Ecto neural progenitor cell (in vitro differentiated cells): ENCODE measurements around the gene LSM14A.
"Not testable (repeated sequence)": the region's sequence is repeated elsewhere in the genome, so short reads cannot be mapped to it uniquely, and the experiment has no call there.

ENCODE experiments used
- DNase-seq: peaks from one replicate; pipeline ENCODE4 v3.0.0-alpha.2; 2018; ENCODE audit warnings: low spot score

Gene LSM14A

GRCh38 chr19:34158966-34159365 lies 13.3 kb upstream of the LSM14A start:
- DNase-seq = not testable (repeated sequence)

DNA sequence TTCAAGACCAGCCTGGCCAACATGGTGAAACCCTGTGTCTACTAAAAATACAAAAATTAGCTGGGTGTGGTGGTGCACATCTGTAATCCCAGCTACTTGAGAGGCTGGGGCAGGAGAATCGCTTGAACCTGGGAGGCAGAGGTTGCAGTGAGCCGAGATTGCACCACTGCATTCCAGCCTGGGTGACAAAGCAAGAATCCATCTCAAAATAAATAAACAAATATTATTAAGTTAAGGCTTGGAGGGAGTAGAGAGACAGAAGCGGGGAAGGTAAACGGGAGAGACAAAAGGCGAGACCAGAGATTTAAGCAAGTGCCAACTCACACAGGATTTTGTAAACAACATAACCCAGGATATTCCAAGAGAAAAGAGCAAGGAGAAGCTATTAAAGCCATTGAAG lies 12.8 kb upstream of the LSM14A start:
- not testable (repeated sequence) for DNase-seq

DNA sequence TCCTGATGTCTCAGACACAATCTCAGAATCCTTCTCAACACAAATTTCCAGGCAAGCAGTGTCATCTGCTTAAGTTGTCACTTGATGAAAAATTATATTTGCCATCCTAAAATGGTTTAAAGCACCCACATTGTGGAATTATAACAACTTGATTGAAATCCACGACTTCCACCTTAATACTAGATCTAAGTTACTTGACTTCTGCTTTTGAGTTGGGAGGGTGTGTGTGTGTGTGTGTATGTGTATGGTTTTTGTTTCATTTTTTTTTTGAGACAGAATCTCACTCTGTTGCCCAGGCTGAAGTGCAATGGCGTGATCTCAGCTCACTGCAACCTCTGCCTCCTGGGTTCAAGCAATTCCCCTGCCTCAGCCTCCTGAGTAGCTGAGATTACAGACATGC lies 10.4 kb upstream of the LSM14A start:
- not testable (repeated sequence) for DNase-seq

- DNase-seq = peak; percentile 13
Observed at GRCh38 chr19:34165295-34165738, 7.0 kb upstream of the LSM14A start.

- DNase-seq = peak; percentile 7
Observed at GRCh38 chr19:34169475-34170199, 2.7 kb upstream of the LSM14A start.

DNA sequence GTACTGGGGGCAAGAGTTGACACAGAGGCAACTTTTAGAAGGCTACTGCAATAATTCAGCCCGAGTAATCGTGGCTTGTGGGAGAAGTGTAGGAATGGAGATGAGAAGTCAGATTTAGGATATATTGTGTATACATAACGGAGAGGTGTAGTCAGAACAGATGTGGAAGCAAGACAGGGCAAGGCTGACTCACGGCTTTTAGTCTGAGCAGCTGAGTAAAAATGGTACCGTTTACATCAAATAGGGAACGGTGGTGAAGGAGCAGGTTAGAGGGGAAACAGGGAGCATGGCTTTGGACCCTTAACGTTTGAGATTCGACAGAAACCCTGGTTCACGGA lies 796 bp upstream of the LSM14A start:
- no peak for DNase-seq

DNA sequence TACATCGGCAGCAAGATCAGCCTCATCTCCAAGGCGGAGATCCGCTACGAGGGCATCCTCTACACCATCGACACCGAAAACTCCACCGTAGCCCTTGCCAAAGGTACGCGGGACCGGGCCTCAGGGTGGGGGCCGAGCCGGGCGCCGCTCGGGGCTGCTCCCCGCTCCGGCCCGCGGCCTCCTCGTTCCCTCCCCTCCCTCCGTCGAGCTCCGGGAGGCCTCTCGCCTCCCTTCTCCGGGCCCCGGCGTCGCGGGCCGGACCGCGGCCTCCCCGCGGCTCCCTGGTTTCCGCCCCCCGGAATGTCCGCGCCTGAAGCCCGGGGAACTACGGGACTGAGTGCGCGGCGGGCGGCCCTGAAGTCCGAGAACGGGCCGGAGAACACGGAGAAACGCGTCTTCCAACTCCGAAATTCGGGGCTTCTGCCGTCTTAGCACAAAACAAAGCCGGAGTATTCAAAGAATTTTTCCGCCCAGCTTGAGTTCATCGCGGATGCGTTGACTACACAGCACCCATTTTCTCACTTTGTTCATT lies 423 bp downstream of the LSM14A start:
- DNase-seq = peak; percentile 67

DNA sequence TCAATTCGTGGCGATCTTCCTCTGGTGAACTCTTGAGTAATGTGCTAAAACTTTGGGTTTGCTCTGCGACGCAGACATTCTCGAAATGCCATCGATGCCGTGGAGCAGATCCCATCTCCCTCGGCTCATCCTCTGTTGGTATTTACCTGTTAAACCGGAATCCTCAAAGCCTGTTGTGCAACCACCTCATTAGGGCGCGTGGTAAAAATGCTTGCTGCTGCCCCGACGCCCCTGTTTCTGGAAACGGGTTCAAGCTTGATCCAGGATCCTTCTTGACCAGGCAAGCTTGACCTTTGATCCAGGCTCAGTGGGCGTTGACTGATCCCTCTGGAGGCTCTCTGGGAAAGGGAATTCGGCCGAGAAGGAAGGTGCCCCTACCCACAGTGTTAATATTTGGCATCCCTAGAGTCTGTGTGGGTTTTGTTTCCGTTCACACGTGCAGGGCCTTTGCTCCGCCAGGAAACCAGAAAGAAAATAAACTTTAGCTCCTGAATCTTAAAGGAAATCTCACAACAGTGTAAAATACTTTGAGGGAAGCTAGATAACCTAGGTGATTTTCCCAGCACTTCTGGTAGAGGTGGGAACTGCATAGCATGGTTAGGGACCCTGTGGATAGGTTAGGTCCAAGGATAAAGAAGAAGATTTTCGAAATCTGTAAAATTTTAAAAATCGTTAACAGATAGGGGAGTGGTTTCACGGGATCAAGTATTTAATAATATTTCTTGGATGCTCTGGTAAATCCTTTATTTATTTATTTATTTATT lies 1.1 kb downstream of the LSM14A start:
- DNase-seq = peak; percentile 81

- DNase-seq = not testable (repeated sequence)
Observed at GRCh38 chr19:34175173-34175572, 2.9 kb downstream of the LSM14A start.

- DNase-seq = no peak
Observed at GRCh38 chr19:34176581-34176980, 4.3 kb downstream of the LSM14A start.

- no peak for DNase-seq
Observed at GRCh38 chr19:34178274-34178610, 5.9 kb downstream of the LSM14A start.

- DNase-seq = no peak
Observed at GRCh38 chr19:34179066-34179465, 6.8 kb downstream of the LSM14A start.

GRCh38 chr19:34180273-34180672 lies 8.0 kb downstream of the LSM14A start:
- DNase-seq = no peak

- no peak for DNase-seq
Observed at GRCh38 chr19:34180709-34181108, 8.4 kb downstream of the LSM14A start.

GRCh38 chr19:34181111-34181864 lies 9.0 kb downstream of the LSM14A start:
- no peak for DNase-seq

- DNase-seq = no peak
Observed at GRCh38 chr19:34182125-34182524, 9.8 kb downstream of the LSM14A start.

DNA sequence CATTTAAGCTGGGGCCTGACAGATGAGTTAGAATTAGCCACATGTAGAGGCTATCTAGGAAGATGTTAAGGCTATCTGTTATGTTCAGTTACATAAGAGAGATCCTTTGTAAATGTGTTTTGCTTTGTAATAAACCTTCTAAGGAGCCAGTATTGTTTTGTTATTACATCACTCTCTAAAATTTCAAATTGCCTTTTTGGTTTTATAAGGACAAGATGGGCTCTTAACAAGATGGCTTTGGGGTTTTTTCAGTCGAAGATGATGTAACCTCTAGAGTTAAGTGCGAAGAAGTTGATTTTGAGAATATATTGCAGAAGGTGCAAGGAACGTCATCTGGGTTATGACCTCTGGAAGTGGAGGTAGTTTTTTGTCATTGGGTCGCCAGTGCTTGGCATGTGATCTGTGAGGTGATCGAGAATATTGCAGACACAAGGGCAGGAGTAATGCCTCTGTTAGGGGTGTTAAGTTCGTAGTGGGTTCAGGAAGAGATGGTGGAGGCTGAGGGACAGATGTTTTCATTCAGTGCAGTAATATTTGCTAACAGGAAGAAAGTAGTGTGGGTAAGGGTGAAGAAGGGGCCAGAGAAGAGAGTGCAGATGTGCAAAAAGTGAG lies 12.7 kb downstream of the LSM14A start:
- DNase-seq = no peak

- DNase-seq = no peak
Observed at GRCh38 chr19:34186205-34186604, 13.9 kb downstream of the LSM14A start.

GRCh38 chr19:34187011-34187410 lies 14.7 kb downstream of the LSM14A start:
- DNase-seq = no peak

DNA sequence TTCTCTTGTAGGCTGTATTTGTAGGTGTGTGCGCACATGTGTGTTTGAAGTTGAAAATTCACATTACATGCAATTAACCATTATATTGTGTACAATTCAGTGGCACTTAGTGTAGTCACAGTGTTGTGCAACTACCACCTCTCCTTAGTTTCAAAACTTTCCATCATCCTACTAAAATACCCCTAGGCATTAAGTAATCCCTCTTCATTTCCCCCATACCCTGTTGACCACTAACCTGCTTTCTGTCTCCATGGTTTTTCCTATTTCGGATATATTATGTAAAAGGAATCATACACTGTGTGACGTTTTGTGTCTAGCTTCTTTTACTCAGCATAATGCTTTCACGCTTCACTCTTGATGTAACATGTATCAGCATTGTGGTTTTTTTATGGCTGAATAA lies 16.1 kb downstream of the LSM14A start:
- no peak for DNase-seq

DNA sequence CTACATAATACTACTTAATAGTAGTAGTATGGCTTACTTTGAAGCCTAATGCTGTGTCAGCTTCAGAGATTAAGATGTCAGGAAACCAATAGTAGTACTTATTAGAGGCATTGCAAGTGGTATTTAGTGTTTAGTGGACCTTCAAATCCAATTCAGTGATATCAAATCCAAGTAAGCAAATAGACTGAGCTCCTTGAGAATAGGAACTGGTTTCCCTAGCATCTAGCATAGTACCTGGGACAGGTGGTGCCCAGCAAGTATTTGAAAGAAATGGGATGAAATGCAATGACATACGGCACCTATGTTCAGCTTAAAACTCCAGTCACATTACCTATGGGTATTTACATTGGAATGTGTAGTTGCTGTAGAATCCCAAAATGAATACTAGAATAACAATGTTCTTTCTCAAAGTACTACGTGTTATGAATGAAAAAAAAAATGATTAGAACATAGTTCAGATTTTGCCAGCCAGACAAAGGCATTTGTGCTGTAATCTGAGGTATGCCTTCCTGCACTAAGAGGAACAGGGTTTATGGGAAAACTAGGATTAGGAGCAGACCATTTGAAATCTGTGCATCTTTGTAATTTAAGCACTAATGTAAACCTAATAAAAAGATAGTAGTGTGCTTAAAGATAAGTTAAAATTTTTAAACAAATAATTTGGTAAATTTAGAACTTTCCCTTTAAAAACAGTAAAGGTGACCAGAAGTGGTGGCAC lies 17.1 kb downstream of the LSM14A start:
- DNase-seq = no peak
